K562 (cell line): ENCODE data around the gene TAS2R38. TPM values are rescaled to one million over a fixed set of nuclear protein-coding genes. Genes with fewer than 3 reads are reported as not detected.

Experiments
- ATAC-seq: fragments of 200-7000 bp; cut with Tn5 transposase; 3 replicates; pipeline ENCODE4 v1.9.1; 2020; ENCODE audit warnings: moderate library complexity
- BruUV-seq: library from RNA; stranded (reverse); fragments of 400-500 nt; replicated peaks from 2 replicates; lab custom pipeline; 2021; lab: Mats Ljungman, UMichigan
- CTCF ChIA-PET: fragments of 300-600 bp; formaldehyde crosslinking; extraction: SDS; loops from one replicate; lab custom pipeline; 2021; ENCODE audit warnings: low intra/inter-chr PET ratio; lab: Yijun Ruan, JAX
- POLR2A ChIA-PET: fragments of 300-600, 350-650 bp; sonication (Branson Sonifier 250); formaldehyde crosslinking; extraction: SDS; loops from one replicate; lab custom pipeline; 2021; ENCODE audit warnings: antibody characterized with exemption, inconsistent platforms; lab: Yijun Ruan, JAX
- DNase-seq, 4 experiments: peaks; one replicate each; pipeline versions ENCODE4 v3.0.0 to v3.0.0-alpha.2; 2011 to 2018; ENCODE audit warnings: low spot score in 3 of 4, mixed read lengths in 3 of 4; ENCODE audit errors: extremely low read depth in 1 of 4
- FAIRE-seq: peaks from 2 replicates; lab custom pipeline; 2011; peaks lifted over from hg19 to GRCh38; lab: Jason Lieb, UNC
- H2AFZ ChIP-seq: 2 replicates; pipeline ENCODE4 v1.6.0; 2011; ENCODE audit warnings: low read depth, low read length, control low read depth, inconsistent platforms
- H3K27ac ChIP-seq: fragments of 200-600 bp; 3 replicates; pipeline ENCODE4 v1.8.0; 2011; ENCODE audit warnings: low read depth, mild to moderate bottlenecking, control low read depth, inconsistent platforms, low read length, moderate library complexity, mixed read lengths; ENCODE audit errors: extremely low read depth
- H3K27me3 ChIP-seq, 2 experiments: fragments of 300-600 bp in 1 of 2; 2 replicates in 1 of 2; 3 replicates in 1 of 2; pipeline versions ENCODE4 v1.6.0 to v1.8.0; 2011; ENCODE audit warnings: inconsistent platforms in 2 of 2, low read length in 2 of 2, mild to moderate bottlenecking in 1 of 2, mixed read lengths in 1 of 2, moderate library complexity in 1 of 2; ENCODE audit not compliant: control insufficient read depth in 2 of 2, insufficient read depth in 2 of 2
- H3K36me3 ChIP-seq: fragments of 300-600 bp; 3 replicates; pipeline ENCODE4 v1.8.0; 2011; ENCODE audit warnings: mild to moderate bottlenecking, low read length, inconsistent platforms; ENCODE audit not compliant: control insufficient read depth, insufficient read depth
- H3K4me1 ChIP-seq, 2 experiments: fragments of 200-600 bp in 1 of 2; replicated peaks in 1 of 2; 2 replicates in 1 of 2; 3 replicates in 1 of 2; pipeline versions ENCODE4 v1.5.1 to v1.8.0; 2011; ENCODE audit warnings: inconsistent platforms in 2 of 2, low read length in 2 of 2, mild to moderate bottlenecking in 1 of 2, mixed read lengths in 1 of 2, moderate library complexity in 1 of 2; ENCODE audit not compliant: control insufficient read depth in 2 of 2, insufficient read depth in 2 of 2
- H3K4me2 ChIP-seq: 2 replicates; pipeline ENCODE4 v1.6.1; 2011; ENCODE audit warnings: low read length, control low read depth, inconsistent platforms, mixed read lengths; ENCODE audit not compliant: insufficient read depth
- H3K4me3 ChIP-seq: fragments of 200-600 bp; sonication (generic), shearing (Covaris generic); 2 replicates; pipeline ENCODE4 v1.5.1; 2016; ENCODE audit warnings: control low read depth, inconsistent platforms
- H3K79me2 ChIP-seq: fragments of 200-600 bp; 3 replicates; pipeline ENCODE4 v1.8.0; 2011; ENCODE audit warnings: low read length, inconsistent platforms; ENCODE audit not compliant: control insufficient read depth, insufficient read depth
- H3K9ac ChIP-seq, 2 experiments: 2 replicates each; pipeline versions ENCODE4 v1.6.0 to v1.6.1; 2011; ENCODE audit warnings: low read depth in 2 of 2, low read length in 2 of 2, control low read depth in 1 of 2, inconsistent platforms in 1 of 2, mild to moderate bottlenecking in 1 of 2, mixed read lengths in 1 of 2; ENCODE audit not compliant: insufficient read depth in 1 of 2
- H3K9me1 ChIP-seq: one replicate; pipeline ENCODE4 v1.6.0; 2011; ENCODE audit warnings: inconsistent platforms, mild to moderate bottlenecking, low read length, moderate library complexity; ENCODE audit not compliant: control insufficient read depth, insufficient read depth
- H3K9me3 ChIP-seq: replicated peaks from 2 replicates; pipeline ENCODE4 v1.5.1; 2011; ENCODE audit warnings: low read depth, low read length, inconsistent platforms; ENCODE audit not compliant: control insufficient read depth, insufficient read depth
- H4K20me1 ChIP-seq: replicated peaks from 2 replicates; pipeline ENCODE4 v1.6.1; 2011; ENCODE audit warnings: low read length, inconsistent platforms, mixed read lengths; ENCODE audit not compliant: control insufficient read depth, insufficient read depth
- CC2D1A ChIP-seq: fragments of 450-650 bp; IDR thresholded peaks from 2 replicates; pipeline ENCODE4 v1.6.1; 2017; ENCODE audit warnings: mild to moderate bottlenecking
- CLOCK ChIP-seq: fragments of 250-450 bp; sonication (Bioruptor Pico); IDR thresholded peaks from 2 replicates; pipeline ENCODE4 v1.4.0; 2020; ENCODE audit warnings: mild to moderate bottlenecking, moderate library complexity, borderline replicate concordance
- COPS2 ChIP-seq: fragments of 450-650 bp; conservative IDR thresholded peaks from 2 replicates; pipeline ENCODE4 v1.6.1; 2016; ENCODE audit warnings: mild to moderate bottlenecking, moderate library complexity
- CREB1 ChIP-seq, 2 experiments: sonication (generic) in 1 of 2; formaldehyde crosslinking in 1 of 2; IDR thresholded peaks; 2 replicates each; pipeline versions ENCODE4 v1.6.1 to v1.8.0; 2012 to 2022; ENCODE audit warnings: inconsistent platforms in 1 of 2, mild to moderate bottlenecking in 1 of 2, missing genetic modification reagents in 1 of 2, moderate library complexity in 1 of 2
- GABPB2 ChIP-seq: fragments of 250-450 bp; sonication (Bioruptor Pico); conservative IDR thresholded peaks from 2 replicates; pipeline ENCODE4 v1.5.1; 2021; ENCODE audit warnings: mild to moderate bottlenecking
- GATA2 ChIP-seq: sonication (generic); formaldehyde crosslinking; IDR thresholded peaks from 2 replicates; pipeline ENCODE4 v1.4.0; 2020; ENCODE audit warnings: mild to moderate bottlenecking, missing genetic modification reagents
- HDAC1 ChIP-seq, 2 experiments: fragments of 450-650 bp; IDR thresholded peaks; 2 replicates each; pipeline ENCODE4 v1.6.1; 2016 to 2017; ENCODE audit warnings: inconsistent platforms in 1 of 2, mild to moderate bottlenecking in 1 of 2, moderate library complexity in 1 of 2
- HNRNPK ChIP-seq: fragments of 200-400 bp; formaldehyde crosslinking; IDR thresholded peaks from one replicate; pipeline ENCODE4 v1.6.1; 2018; ENCODE audit warnings: mild to moderate bottlenecking, low read depth, low read length; ENCODE audit not compliant: poor library complexity, severe bottlenecking
- HOMEZ ChIP-seq: fragments of 250-450 bp; sonication (Bioruptor Pico); IDR thresholded peaks from 2 replicates; pipeline ENCODE4 v1.4.0; 2020; ENCODE audit warnings: mild to moderate bottlenecking, moderate library complexity
- MCM7 ChIP-seq, 2 experiments: fragments of 450-650 bp; IDR thresholded peaks; 2 replicates each; pipeline ENCODE4 v1.6.1; 2016 to 2018
- NFIC ChIP-seq: fragments of 450-650 bp; IDR thresholded peaks from 2 replicates; pipeline ENCODE4 v1.6.1; 2017; ENCODE audit warnings: mild to moderate bottlenecking, inconsistent platforms
- ZFP91 ChIP-seq: sonication (generic); formaldehyde crosslinking; IDR thresholded peaks from 2 replicates; pipeline ENCODE4 v1.8.0; 2022; ENCODE audit warnings: mild to moderate bottlenecking, missing genetic modification reagents
- ZNF408 ChIP-seq: fragments of 250-450 bp; sonication (Bioruptor Pico); IDR thresholded peaks from 2 replicates; pipeline ENCODE4 v1.4.0; 2020; ENCODE audit warnings: low read depth, mild to moderate bottlenecking, moderate library complexity
- ZNF740 ChIP-seq, 3 experiments: fragments of 200-800 bp in 1 of 3; sonication (Bioruptor generic) in 1 of 3; sonication (generic) in 1 of 3; formaldehyde crosslinking in 1 of 3; IDR thresholded peaks; 2 replicates each; pipeline versions ENCODE4 v1.6.1 to v1.8.0; 2016 to 2022; ENCODE audit warnings: mild to moderate bottlenecking in 2 of 3, missing compliant biosample characterization in 2 of 3, missing genetic modification characterization in 2 of 3, missing genetic modification reagents in 1 of 3
- WGBS: fragments of 100-300 bp; shearing (Covaris generic); methylation state at CpG from one replicate; pipeline ENCODE4 v1.1.6; 2016; ENCODE audit warnings: low coverage, mixed read lengths; ENCODE audit not compliant: insufficient coverage; ENCODE audit errors: missing lambda C conversion rate; 5-methylcytosine and 5-hydroxymethylcytosine counted together
- in situ Hi-C: fragments of 300-500 bp; cut with MboI; formaldehyde crosslinking; loops from 4 replicates; pipeline ENCODE4 v1.15.0; 2018; ENCODE audit warnings: inconsistent platforms, mixed read lengths
- intact Hi-C: fragments of 100-400 bp; cut with micrococcal nuclease; formaldehyde crosslinking; loops from 2 replicates; pipeline ENCODE4 v1.14.2; 2022
- polyA plus RNA-seq, 8 experiments: library from polyadenylated mRNA; depleted of rRNA in 4 of 8; stranded (reverse) in 5 of 8; unstranded in 3 of 8; fragments of >200 nt; fragmentation: Nextera tagmentation in 2 of 8; fragmentation: Illumina TruSeq in 1 of 8; extraction: Ambion mirVana in 2 of 8; extraction: Trizol in 1 of 8; gene quantifications; 2 replicates each; pipeline versions ENCODE4 v1.2.1 to v1.2.3, GENCODE V29; 2011 to 2014; ENCODE audit warnings: inconsistent platforms in 1 of 8, missing spikeins in 1 of 8
- total RNA-seq, 7 experiments: library from RNA; depleted of rRNA in 6 of 7; stranded (reverse); fragments of >200 nt in 6 of 7; fragmentation: Illumina TruSeq in 2 of 7; extraction: Trizol in 2 of 7; gene quantifications; 2 replicates each; pipeline versions ENCODE4 v1.2.1 to v1.2.3, GENCODE V29; 2011 to 2021; ENCODE audit warnings: low replicate concordance in 1 of 7

Gene TAS2R38
- total and polyA plus RNA-seq, 9 of the 15 experiments (the other 6 are each of a cell fraction or from before 2014, with no cell fraction given): not detected

GRCh38 chr7:141979568-141979967, 6.0 kb upstream of the TAS2R38 start (continued):
- TF ChIP-seq ZNF740 (CRISPR knock-in tag; IDR thresholded peaks at IDR 0.05) (no peak), ZNF740 (tag; IDR thresholded peaks at IDR 0.05) (no peak), HDAC1 (IDR thresholded peaks at IDR 0.05) (no peak), MCM7 (IDR thresholded peaks at IDR 0.05) (no peak), CC2D1A (no peak), GATA2 (CRISPR knock-in tag) (no peak), GABPB2 (CRISPR knock-in tag) (no peak), CREB1 (IDR thresholded peaks at IDR 0.05) (no peak), CREB1 (CRISPR knock-in tag; IDR thresholded peaks at IDR 0.05) (no peak), NFIC (no peak)

GRCh38 chr7:141978351-141978750, 4.8 kb upstream of the TAS2R38 start:
- Histone ChIP-seq H3K36me3 (no peaks in the 10 kb centered on the region), H3K4me3 (no peak overlapping the region), H3K27me3 (no peaks in the 10 kb centered on the region), H3K9me1 (no peaks in the 10 kb centered on the region), H3K9ac (no peak overlapping the region), H3K4me1 (no peaks in the 10 kb centered on the region), H3K27ac (no peak overlapping the region), H3K4me2 (no peak overlapping the region), H2AFZ (no peak overlapping the region), H3K9me3 (no peaks in the 10 kb centered on the region), H3K79me2 (no peaks in the 10 kb centered on the region), H4K20me1 (no peaks in the 10 kb centered on the region)
- 0% methylated on average over 1 of the region's 1 CpG for WGBS
- no peak for ATAC-seq
- CTCF ChIA-PET: no interaction called here
- BruUV-seq: no TSS peak
- intact Hi-C loops (loop anchor here (10.0 kb wide), 2 partner anchors 224 to 296 kb away; no protein-coding TSS in a partner anchor), in situ Hi-C loops (no loop called here)
- DNase-seq: no peak
- POLR2A ChIA-PET: no interaction called here
- no peak for FAIRE-seq
- TF ChIP-seq CLOCK (CRISPR knock-in tag) (no peak), COPS2 (no peak), HOMEZ (CRISPR knock-in tag) (no peak), HNRNPK (no peak), ZNF408 (CRISPR knock-in tag) (no peak), ZFP91 (no peak)
